Tibial nerve (tissue), 4 donors: ENCODE results near the gene COL25A1. TPM values are rescaled to one million over a fixed set of nuclear protein-coding genes. Genes with fewer than 3 reads are reported as not detected.

Experiments used
- DNase-seq, 2 donors: peaks; one replicate each; pipeline ENCODE4 v3.0.0-alpha.2; 2019; ENCODE audit warnings: low spot score in 2 of 2
- H3K27ac ChIP-seq, 4 donors: fragments of 200-600 bp; sonication (generic) in 3 of 4; one replicate each; pipeline ENCODE4 v1.5.1; 2017 to 2019; ENCODE audit warnings: mild to moderate bottlenecking in 1 of 4
- H3K27me3 ChIP-seq, 2 donors: fragments of 200-600 bp; sonication (generic) in 1 of 2; one replicate each; pipeline versions ENCODE4 v1.5.1 to v1.6.0; 2017 to 2019
- H3K36me3 ChIP-seq, 3 donors: fragments of 200-600 bp; sonication (generic); one replicate each; pipeline ENCODE4 v1.5.1; 2018 to 2019
- H3K4me1 ChIP-seq, 4 donors: fragments of 200-600 bp; sonication (generic) in 3 of 4; one replicate each; pipeline ENCODE4 v1.5.1; 2017 to 2019
- H3K4me3 ChIP-seq, 4 donors: fragments of 200-600 bp; sonication (generic) in 3 of 4; one replicate each; pipeline ENCODE4 v1.5.1; 2017 to 2019; ENCODE audit warnings: mild to moderate bottlenecking in 1 of 4, moderate library complexity in 1 of 4
- H3K9me3 ChIP-seq, 4 donors: fragments of 200-600 bp; sonication (generic) in 3 of 4; one replicate each; pipeline ENCODE4 v1.5.1; 2017 to 2019
- CTCF ChIP-seq, 5 experiments: fragments of 200-600 bp in 3 of 5; fragments of 450-650 bp in 2 of 5; sonication (generic) in 3 of 5; IDR thresholded peaks; one replicate each; pipeline ENCODE4 v1.5.1; 2016 to 2019; ENCODE audit warnings: antibody characterized with exemption in 5 of 5, mild to moderate bottlenecking in 3 of 5, moderate library complexity in 2 of 5
- EP300 ChIP-seq, 2 donors: sonication (generic); formaldehyde crosslinking; IDR thresholded peaks; one replicate each; pipeline ENCODE4 v1.6.1; 2017; ENCODE audit warnings: antibody characterized with exemption in 2 of 2, mild to moderate bottlenecking in 1 of 2
- POLR2A ChIP-seq, 2 donors: fragments of 450-650 bp; IDR thresholded peaks; one replicate each; pipeline ENCODE4 v1.6.1; 2017; ENCODE audit warnings: antibody characterized with exemption in 2 of 2, mild to moderate bottlenecking in 2 of 2, moderate library complexity in 2 of 2
- WGBS, 2 donors: methylation state at CpG; one replicate each; pipeline ENCODE4 v1.1.5; 2018; 5-methylcytosine and 5-hydroxymethylcytosine counted together
- total RNA-seq, 4 donors: library from RNA; depleted of rRNA; stranded (reverse); fragments of >200 nt; gene quantifications; one replicate each; pipeline ENCODE4 v1.1.0, GENCODE V29; 2016

COL25A1 gene
- total RNA-seq, 4 donors from 2014 or later = 1.5 to 4.1 (median 2.3) TPM

GRCh38 chr4:109294006-109294405 lies 8.5 kb downstream of the COL25A1 start:
- Histone ChIP-seq H3K36me3 (no peaks in the 10 kb centered on the region), H3K9me3 (no peaks in the 10 kb centered on the region), H3K27ac (no peak overlapping the region), H3K4me1 (no peaks in the 10 kb centered on the region), H3K4me3 (no peak overlapping the region), H3K27me3 (no peaks in the 10 kb centered on the region)
- WGBS, 2 donors = 58 to 61% methylated on average over 1 of the region's 1 CpG
- DNase-seq = no peak
- TF ChIP-seq POLR2A (IDR thresholded peaks at IDR 0.05) (no peak), CTCF (IDR thresholded peaks at IDR 0.05) (no peak), EP300 (IDR thresholded peaks at IDR 0.05) (no peak)

- Histone ChIP-seq H3K36me3 (no peaks in the 10 kb centered on the region), H3K4me1 (no peaks in the 10 kb centered on the region), H3K27me3 (no peaks in the 10 kb centered on the region), H3K9me3 (no peaks in the 10 kb centered on the region), H3K27ac (no peak overlapping the region), H3K4me3 (no peak overlapping the region)
- DNase-seq = no peak
- TF ChIP-seq POLR2A (IDR thresholded peaks at IDR 0.05) (no peak), CTCF (IDR thresholded peaks at IDR 0.05) (no peak), EP300 (IDR thresholded peaks at IDR 0.05) (no peak)
- WGBS, 2 donors = 75 to 82% methylated on average over 2 of the region's 2 CpGs
Measured at GRCh38 chr4:109291707-109292238, 10.7 kb downstream of the COL25A1 start.

- H3K27me3 ChIP-seq = no peaks in the 10 kb centered on the region
- 95 to 98% methylated on average over 3 of the region's 3 CpGs for WGBS, 2 donors
- no peak overlapping the region for H3K4me3 ChIP-seq
Measured at GRCh38 chr4:109290918-109291317, 11.5 kb downstream of the COL25A1 start.

GRCh38 chr4:109278594-109279031 lies 23.8 kb downstream of the COL25A1 start:
- Histone ChIP-seq H3K27ac (no peak overlapping the region), H3K27me3 (no peaks in the 10 kb centered on the region), H3K36me3 (no peaks in the 10 kb centered on the region), H3K4me1 (no peaks in the 10 kb centered on the region), H3K9me3 (no peaks in the 10 kb centered on the region), H3K4me3 (no peak overlapping the region)
- DNase-seq = no peak
- TF ChIP-seq POLR2A (IDR thresholded peaks at IDR 0.05) (no peak), CTCF (IDR thresholded peaks at IDR 0.05) (no peak)
- 59 to 62% methylated on average over 3 of the region's 3 CpGs for WGBS, 2 donors

More at GRCh38 chr4:109290918-109291317, 11.5 kb downstream of the COL25A1 start:
- H3K9me3 ChIP-seq = no peaks in the 10 kb centered on the region
- H3K36me3 ChIP-seq = no peaks in the 10 kb centered on the region
- TF ChIP-seq CTCF (IDR thresholded peaks at IDR 0.05) = no peak
- no peak for TF ChIP-seq POLR2A (IDR thresholded peaks at IDR 0.05)
- TF ChIP-seq EP300 (IDR thresholded peaks at IDR 0.05) = no peak
- no peak for DNase-seq
- H3K27ac ChIP-seq = no peak overlapping the region
- H3K4me1 ChIP-seq = no peaks in the 10 kb centered on the region

- H3K27me3 ChIP-seq = no peaks in the 10 kb centered on the region
- no peak overlapping the region for H3K27ac ChIP-seq
- H3K9me3 ChIP-seq = no peaks in the 10 kb centered on the region
- no peaks in the 10 kb centered on the region for H3K4me1 ChIP-seq
- TF ChIP-seq EP300 (IDR thresholded peaks at IDR 0.05) (no peak), CTCF (IDR thresholded peaks at IDR 0.05) (no peak), POLR2A (IDR thresholded peaks at IDR 0.05) (no peak)
- DNase-seq = no peak
- H3K36me3 ChIP-seq = no peaks in the 10 kb centered on the region
- H3K4me3 ChIP-seq = no peak overlapping the region
- WGBS, 2 donors = 94 to 95% methylated on average over 5 of the region's 5 CpGs
Measured at GRCh38 chr4:109276482-109277095, 25.9 kb downstream of the COL25A1 start.
